NCI-H2107 (cell line): ENCODE measurements around the gene MS4A10.
"Not testable (repeated sequence)": the region's sequence is repeated elsewhere in the genome, so short reads cannot be mapped to it uniquely, and the experiment has no call there.

Experiments used
- DNase-seq: peaks from one replicate; lab custom pipeline; 2025; lab: John Stamatoyannopoulos, UW

MS4A10 gene

GRCh38 chr11:60788401-60789125 lies 3.4 kb downstream of the MS4A10 start:
- no peak for DNase-seq

- DNase-seq: no peak
Observed at GRCh38 chr11:60790726-60791125, 5.6 kb downstream of the MS4A10 start.

GRCh38 chr11:60791153-60791933 lies 6.2 kb downstream of the MS4A10 start:
- no peak for DNase-seq

- no peak for DNase-seq
Observed at GRCh38 chr11:60792521-60792920, 7.4 kb downstream of the MS4A10 start.

GRCh38 chr11:60795291-60795690 lies 10.2 kb downstream of the MS4A10 start:
- no peak for DNase-seq

- no peak for DNase-seq
Observed at GRCh38 chr11:60797846-60798630, 12.9 kb downstream of the MS4A10 start.

GRCh38 chr11:60798631-60799030 lies 13.5 kb downstream of the MS4A10 start:
- DNase-seq: no peak

GRCh38 chr11:60801194-60801593 lies 16.1 kb downstream of the MS4A10 start:
- DNase-seq: no peak

GRCh38 chr11:60803273-60803936 lies 18.3 kb downstream of the MS4A10 start:
- no peak for DNase-seq

GRCh38 chr11:60809249-60809648 lies 24.1 kb downstream of the MS4A10 start:
- DNase-seq: no peak

- DNase-seq: no peak
Observed at GRCh38 chr11:60809691-60810090, 24.6 kb downstream of the MS4A10 start.

- no peak for DNase-seq
Observed at GRCh38 chr11:60810151-60810550, 25.0 kb downstream of the MS4A10 start.

GRCh38 chr11:60810569-60810968 lies 25.4 kb downstream of the MS4A10 start:
- no peak for DNase-seq

- DNase-seq: no peak
Observed at GRCh38 chr11:60813324-60813723, 28.2 kb downstream of the MS4A10 start.

GRCh38 chr11:60814112-60814511 lies 29.0 kb downstream of the MS4A10 start:
- no peak for DNase-seq

GRCh38 chr11:60816590-60817157 lies 31.5 kb downstream of the MS4A10 start:
- no peak for DNase-seq

- DNase-seq: no peak
Observed at GRCh38 chr11:60818057-60818456, 32.9 kb downstream of the MS4A10 start.

- DNase-seq: no peak
Observed at GRCh38 chr11:60821827-60822599, 36.9 kb downstream of the MS4A10 start.

GRCh38 chr11:60823745-60824306 lies 38.7 kb downstream of the MS4A10 start:
- not testable (repeated sequence) for DNase-seq

GRCh38 chr11:60825118-60825517 lies 40.0 kb downstream of the MS4A10 start:
- no peak for DNase-seq

- DNase-seq: no peak
Observed at GRCh38 chr11:60825790-60826189, 40.7 kb downstream of the MS4A10 start.
